NCI-H446 treated with DMSO at 0.1 percent for 48 hours (cell line): ENCODE results near the gene TPSD1.

Experiments used
- DNase-seq: peaks from one replicate; lab custom pipeline; 2025; lab: John Stamatoyannopoulos, UW

TPSD1 gene

GRCh38 chr16:1299868-1300203 is 44.0 kb downstream of the TPSD1 start:
- no peak for DNase-seq

GRCh38 chr16:1300664-1301476 is 45.0 kb downstream of the TPSD1 start:
- DNase-seq: no peak

GRCh38 chr16:1301562-1301961 is 45.7 kb downstream of the TPSD1 start:
- no peak for DNase-seq

GRCh38 chr16:1305823-1306222 is 50.0 kb downstream of the TPSD1 start:
- no peak for DNase-seq

GRCh38 chr16:1306334-1306733 is 50.5 kb downstream of the TPSD1 start:
- DNase-seq: no peak

- DNase-seq: no peak
Measured at GRCh38 chr16:1308036-1308976, 52.4 kb downstream of the TPSD1 start.
